K562 (cell line): ENCODE data around the gene DPEP2.

Experiments
- CXXC5 ChIP-seq: fragments of 250-450 bp; sonication (Bioruptor Pico); IDR thresholded peaks from 2 replicates; pipeline ENCODE4 v1.8.0; 2022; ENCODE audit warnings: inconsistent platforms, mild to moderate bottlenecking, moderate library complexity
- NFYB ChIP-seq: IDR thresholded peaks from 2 replicates; pipeline ENCODE4 v1.6.1; 2011; ENCODE audit warnings: mild to moderate bottlenecking, moderate library complexity; ENCODE audit not compliant: insufficient read length; ENCODE audit errors: extremely low read depth
- USF1 ChIP-seq: sonication (generic); formaldehyde crosslinking; IDR thresholded peaks from 2 replicates; pipeline ENCODE4 v1.9.0; 2022; ENCODE audit warnings: mild to moderate bottlenecking, missing genetic modification reagents
- ZNF263 ChIP-seq: sonication (generic); formaldehyde crosslinking; IDR thresholded peaks from 2 replicates; pipeline ENCODE4 v1.8.0; 2022; ENCODE audit warnings: mild to moderate bottlenecking, missing genetic modification reagents, borderline replicate concordance

GRCh38 chr16:68040506-68041288, 41.4 kb upstream of the DPEP2 start:
- TF ChIP-seq ZNF263 (CRISPR knock-in tag) (peak; percentile 27; the same call in 1 of the 2 replicates), CXXC5 (CRISPR knock-in tag) (no peak), NFYB (no peak), USF1 (CRISPR knock-in tag) (no peak)
